Left ventricle myocardium inferior (tissue), 1 donor: ENCODE results near the gene SLC39A11. TPM values are rescaled to one million over a fixed set of nuclear protein-coding genes. Genes with fewer than 3 reads are reported as not detected.

Experiments
- DNase-seq: peaks from one replicate; pipeline ENCODE4 v3.0.0-alpha.2; 2020
- H3K27ac ChIP-seq: fragments of 200-600 bp; replicated peaks from 2 replicates; pipeline ENCODE4 v1.8.0; 2021
- H3K27me3 ChIP-seq: fragments of 200-600 bp; 2 replicates; pipeline ENCODE4 v1.8.0; 2021; ENCODE audit warnings: low read depth
- H3K36me3 ChIP-seq: fragments of 200-600 bp; 2 replicates; pipeline ENCODE4 v1.8.0; 2021
- H3K4me1 ChIP-seq: fragments of 200-600 bp; 2 replicates; pipeline ENCODE4 v1.8.0; 2021
- H3K4me3 ChIP-seq: fragments of 200-600 bp; 2 replicates; pipeline ENCODE4 v1.8.0; 2021; ENCODE audit warnings: mild to moderate bottlenecking, moderate library complexity
- H3K9me3 ChIP-seq: fragments of 200-600 bp; replicated peaks from 2 replicates; pipeline ENCODE4 v1.8.0; 2021
- intact Hi-C: fragments of 100-400 bp; cut with micrococcal nuclease; formaldehyde crosslinking; loops from one replicate; pipeline ENCODE4 v1.11.0; 2022
- total RNA-seq: library from RNA; stranded (reverse); fragmentation: NEBNext Ultra II Directional; extraction: Animal tissue kit (Norgen Biotek cat#: 25700); gene quantifications from one replicate; pipeline ENCODE4 v1.2.1, GENCODE V29; 2021
- TF ChIP-seq, protein P1 (sequence below): fragments of 200-600 bp; IDR thresholded peaks from 2 replicates; pipeline ENCODE4 v1.8.0; 2021; ENCODE audit warnings: antibody characterized with exemption, mild to moderate bottlenecking, borderline replicate concordance
- donor health status: DM: no; HTN: yes; CAD: no; lungs with severe emphysema.

The SLC39A11 gene
- total RNA-seq, 1 donor from 2014 or later = 6.4 TPM

DNA sequence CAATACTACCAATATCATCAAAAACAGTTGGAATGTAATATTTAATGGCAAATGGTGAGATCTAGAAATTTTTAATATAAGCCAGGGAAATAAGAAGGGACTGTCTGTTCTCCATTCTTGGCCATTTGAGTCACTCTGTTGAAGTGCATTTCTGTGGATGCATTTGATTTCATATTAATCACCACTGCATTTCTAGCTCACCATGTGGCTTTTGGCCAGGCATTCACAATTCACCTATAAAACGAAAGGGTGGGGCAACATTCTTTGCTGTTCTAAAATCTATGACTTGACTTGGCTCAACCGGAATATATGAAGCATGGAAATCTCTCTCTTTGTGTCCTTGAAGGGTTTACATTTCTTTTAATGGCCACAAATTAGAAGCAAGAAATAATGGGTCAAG lies 483.0 kb downstream of the SLC39A11 start:
- H3K4me3 ChIP-seq = no peak overlapping the region
- H3K9me3 ChIP-seq = peaks cover 19% of the 10 kb centered on the region
- TF ChIP-seq, protein P1, sequence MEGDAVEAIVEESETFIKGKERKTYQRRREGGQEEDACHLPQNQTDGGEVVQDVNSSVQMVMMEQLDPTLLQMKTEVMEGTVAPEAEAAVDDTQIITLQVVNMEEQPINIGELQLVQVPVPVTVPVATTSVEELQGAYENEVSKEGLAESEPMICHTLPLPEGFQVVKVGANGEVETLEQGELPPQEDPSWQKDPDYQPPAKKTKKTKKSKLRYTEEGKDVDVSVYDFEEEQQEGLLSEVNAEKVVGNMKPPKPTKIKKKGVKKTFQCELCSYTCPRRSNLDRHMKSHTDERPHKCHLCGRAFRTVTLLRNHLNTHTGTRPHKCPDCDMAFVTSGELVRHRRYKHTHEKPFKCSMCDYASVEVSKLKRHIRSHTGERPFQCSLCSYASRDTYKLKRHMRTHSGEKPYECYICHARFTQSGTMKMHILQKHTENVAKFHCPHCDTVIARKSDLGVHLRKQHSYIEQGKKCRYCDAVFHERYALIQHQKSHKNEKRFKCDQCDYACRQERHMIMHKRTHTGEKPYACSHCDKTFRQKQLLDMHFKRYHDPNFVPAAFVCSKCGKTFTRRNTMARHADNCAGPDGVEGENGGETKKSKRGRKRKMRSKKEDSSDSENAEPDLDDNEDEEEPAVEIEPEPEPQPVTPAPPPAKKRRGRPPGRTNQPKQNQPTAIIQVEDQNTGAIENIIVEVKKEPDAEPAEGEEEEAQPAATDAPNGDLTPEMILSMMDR = no peak
- peaks cover 42% of the 10 kb centered on the region for H3K27me3 ChIP-seq
- H3K4me1 ChIP-seq = no peaks in the 10 kb centered on the region
- DNase-seq = no peak
- intact Hi-C loops = no loop called here
- no peaks in the 10 kb centered on the region for H3K36me3 ChIP-seq
- H3K27ac ChIP-seq = no peak overlapping the region

DNA sequence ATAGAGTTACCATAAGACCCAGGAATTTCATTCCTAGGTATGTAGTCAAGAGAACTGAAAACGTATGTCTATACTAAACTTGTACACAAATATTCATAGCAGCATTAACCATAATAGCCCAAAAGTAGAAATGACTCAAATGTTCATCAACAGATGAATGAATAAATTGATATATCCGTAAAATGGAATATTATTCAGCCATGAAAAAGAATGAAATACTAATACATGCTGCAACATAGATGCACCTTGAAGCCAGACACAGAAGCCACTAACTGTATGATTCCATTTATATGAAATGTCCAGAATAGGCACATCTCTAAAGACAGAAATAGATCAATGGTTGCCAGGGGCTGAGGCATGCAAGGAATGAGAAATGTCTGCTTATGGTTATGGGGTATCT lies 484.1 kb downstream of the SLC39A11 start:
- TF ChIP-seq, protein P1 = no peak
- Histone ChIP-seq H3K4me1 (no peaks in the 10 kb centered on the region), H3K27me3 (peaks cover 38% of the 10 kb centered on the region), H3K9me3 (peaks cover 19% of the 10 kb centered on the region), H3K27ac (no peak overlapping the region), H3K36me3 (no peaks in the 10 kb centered on the region), H3K4me3 (no peak overlapping the region)
- intact Hi-C loops = no loop called here
- DNase-seq = no peak

DNA sequence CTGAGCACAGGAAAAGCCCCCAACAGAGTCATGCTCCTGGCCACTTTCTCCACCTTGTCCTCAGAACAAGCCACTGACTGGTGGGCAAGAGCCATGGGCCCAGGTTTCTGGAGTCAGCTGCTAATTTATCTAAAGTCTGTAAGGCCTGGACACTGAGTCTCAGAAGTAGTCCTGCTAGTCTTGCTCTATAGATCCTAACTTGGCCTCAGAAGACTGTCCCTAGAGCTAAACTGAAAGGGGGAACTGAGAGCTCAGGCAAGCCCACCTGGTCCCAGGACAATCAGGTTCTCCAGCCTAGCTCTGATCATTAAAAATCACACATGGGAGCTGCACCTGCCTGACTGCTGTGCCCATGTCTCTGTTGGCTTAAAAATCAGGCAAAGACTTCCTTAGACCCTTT lies 485.8 kb downstream of the SLC39A11 start:
- DNase-seq = no peak
- H3K36me3 ChIP-seq = no peaks in the 10 kb centered on the region
- no peak overlapping the region for H3K27ac ChIP-seq
- peaks cover 34% of the 10 kb centered on the region for H3K27me3 ChIP-seq
- no peak overlapping the region for H3K4me3 ChIP-seq
- TF ChIP-seq, protein P1 = no peak
- intact Hi-C loops = no loop called here
- H3K9me3 ChIP-seq = peaks cover 19% of the 10 kb centered on the region
- H3K4me1 ChIP-seq = no peaks in the 10 kb centered on the region

DNA sequence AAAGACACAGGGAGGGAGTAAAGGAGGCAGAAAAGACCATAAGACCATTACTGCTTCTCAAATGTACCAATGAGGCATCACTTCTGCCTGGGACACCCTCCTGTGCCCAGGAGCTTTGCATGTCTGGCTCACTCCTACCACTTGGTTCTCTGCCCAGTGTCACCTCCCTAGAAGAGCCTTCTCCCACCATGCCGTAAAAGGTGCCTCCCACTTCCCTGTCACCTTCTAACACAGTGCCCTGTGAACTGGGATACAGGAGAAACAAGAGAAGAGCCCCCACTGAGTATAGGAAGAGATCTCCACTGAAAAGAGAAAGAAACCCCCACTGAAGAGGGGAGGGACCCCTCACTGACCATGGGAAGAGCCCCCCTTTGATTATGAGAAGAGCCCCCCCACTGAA lies 486.9 kb downstream of the SLC39A11 start:
- Histone ChIP-seq H3K4me1 (no peaks in the 10 kb centered on the region), H3K27me3 (peaks cover 38% of the 10 kb centered on the region), H3K4me3 (no peak overlapping the region), H3K9me3 (peaks cover 19% of the 10 kb centered on the region), H3K27ac (no peak overlapping the region), H3K36me3 (no peaks in the 10 kb centered on the region)
- no peak for DNase-seq
- intact Hi-C loops = no loop called here
- TF ChIP-seq, protein P1 = no peak

DNA sequence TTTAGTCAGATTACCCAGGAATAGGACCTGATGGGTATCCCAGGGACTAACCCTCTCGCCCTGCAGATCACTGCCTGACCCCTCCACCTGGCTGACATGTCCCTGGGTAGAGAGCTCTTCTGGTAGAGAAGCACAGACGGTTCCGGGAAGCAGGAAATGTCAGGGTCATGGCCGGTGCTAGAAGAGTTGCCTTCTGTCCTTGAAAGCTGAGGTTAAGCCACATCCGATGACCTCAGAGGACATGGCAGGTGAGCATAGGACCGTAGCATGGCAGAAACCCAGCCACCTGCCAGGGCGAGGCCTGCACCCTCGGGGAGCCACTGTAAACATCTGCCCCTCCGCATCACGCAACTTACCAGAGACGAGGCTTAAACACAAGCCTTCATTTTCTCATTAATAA lies 488.0 kb downstream of the SLC39A11 start:
- intact Hi-C loops = no loop called here
- DNase-seq = no peak
- no peaks in the 10 kb centered on the region for H3K4me1 ChIP-seq
- no peak overlapping the region for H3K27ac ChIP-seq
- H3K9me3 ChIP-seq = peaks cover 19% of the 10 kb centered on the region
- H3K27me3 ChIP-seq = peaks cover 47% of the 10 kb centered on the region
- no peak overlapping the region for H3K4me3 ChIP-seq
- no peaks in the 10 kb centered on the region for H3K36me3 ChIP-seq
- TF ChIP-seq, protein P1 = no peak
